OCI-LY7 (cell line): ENCODE results near the gene CTR9.

ENCODE experiments used
- CTCF ChIP-seq: fragments of 200-600 bp; sonication (generic); conservative IDR thresholded peaks from 2 replicates; pipeline ENCODE4 v1.5.1; 2014; ENCODE audit warnings: mild to moderate bottlenecking, antibody characterized with exemption, low read length, moderate library complexity, mixed read lengths
- EZH2phosphoT487 ChIP-seq: fragments of 200-600 bp; sonication (generic); IDR thresholded peaks from 2 replicates; pipeline ENCODE4 v1.6.1; 2018; ENCODE audit warnings: low read depth, borderline replicate concordance, mild to moderate bottlenecking, mixed run types, antibody characterized with exemption, low read length, moderate library complexity, mixed read lengths

GRCh38 chr11:10763766-10764165, 12.7 kb downstream of the CTR9 start:
- TF ChIP-seq CTCF (no peak), EZH2phosphoT487 (no peak)
